ENCODE data around the gene FMC1. TPM values are rescaled to one million over a fixed set of nuclear protein-coding genes. Genes with fewer than 3 reads are reported as not detected.
A peak's percentile ranks its signal among the peaks of the same experiment; 100 is the strongest.

Gene FMC1
- polyA plus RNA-seq, 3 donors, result 10.3 to 39.4 (median 39.0) TPM

- Histone ChIP-seq H3K36me3 (replicated peaks in 1 of 2; ENCODE audit: control insufficient read depth in 1 of 2, insufficient read depth in 2 of 2, low read length in 2 of 2) (peaks cover 3 to 9% of the 10 kb centered on the region in 2 donors), H3K27ac (ENCODE audit: low read depth in 1 of 2, low read length in 2 of 2) (peak overlapping the region; percentile 94 to 100), H3K79me2 (ENCODE audit: insufficient read depth, low read length) (peaks cover 69% of the 10 kb centered on the region), H3K4me3 (replicated peaks in 1 of 3; ENCODE audit: low read depth in 2 of 3, low read length in 3 of 3) (peak overlapping the region; percentile 46 to 93 (median 92)), H3K9me3 (replicated peaks in 1 of 2; ENCODE audit: control insufficient read depth in 1 of 2, insufficient read depth in 1 of 2, low read length in 2 of 2) (no peaks in the 10 kb centered on the region), H3K27me3 (ENCODE audit: control insufficient read depth in 2 of 2, insufficient read depth in 2 of 2, low read length in 2 of 2) (no peaks in the 10 kb centered on the region), H2AFZ (ENCODE audit: insufficient read depth, low read depth, low read length, poor library complexity, severe bottlenecking) (peak overlapping the region; percentile 77), H4K20me1 (ENCODE audit: insufficient read depth, low read length) (peaks cover 27% of the 10 kb centered on the region), H3K9ac (ENCODE audit: insufficient read depth, low read length, poor library complexity, severe bottlenecking) (peak overlapping the region; percentile 93), H3K4me2 (replicated peaks; ENCODE audit: extremely low read depth, low read length, poor library complexity, severe bottlenecking) (peak overlapping the region; percentile 97), H3K4me1 (ENCODE audit: control insufficient read depth in 1 of 2, insufficient read depth in 2 of 2, low read length in 2 of 2) (peaks cover 29 to 56% of the 10 kb centered on the region in 2 donors)
- intact Hi-C loops (cut with micrococcal nuclease), result loop anchor here in 1 of 2 donors (1.0 kb wide), 1 partner anchor 18 kb away; no protein-coding TSS in a partner anchor
- H3K27me3 Mint-ChIP-seq (ENCODE audit: low read depth in 3 of 3), result no peaks in the 10 kb centered on the region
- H3K27ac Mint-ChIP-seq, result peak overlapping the region; percentile 95 to 99 (median 99)
- H3K9me3 Mint-ChIP-seq, result no peaks in the 10 kb centered on the region
- H3K4me1 Mint-ChIP-seq, result peaks cover 43% of the 10 kb centered on the region
- TF ChIP-seq CTCF (IDR thresholded peaks at IDR 0.05), result no peak
- H3K36me3 Mint-ChIP-seq, result peaks cover 4 to 5% of the 10 kb centered on the region in 2 donors
- peak overlapping the region; percentile 97 to 98 for H3K4me3 Mint-ChIP-seq
- WGBS (ENCODE audit: insufficient coverage), result under 1% methylated on average over 25 of the region's 39 CpGs
- peak in 1 of 3 donors; percentile 27 for DNase-seq
These were observed 17.6 kb downstream of the FMC1 start for GRCh38 chr7:139358541-139359365.

GRCh38 chr7:139359366-139360209 lies 18.5 kb downstream of the FMC1 start, which contains the start of gene LUC7L2:
Gene LUC7L2, plus strand, starts transcription at chr7:139359894. Its CDS starts 368 bp downstream, at chr7:139360262.
- H2AFZ ChIP-seq (ENCODE audit: insufficient read depth, low read depth, low read length, poor library complexity, severe bottlenecking), result peak within 1 kb of the TSS; percentile 81
- intact Hi-C loops (cut with micrococcal nuclease), result loop anchor here (1.0 to 10.0 kb wide), 3 partner anchors 19 to 1115 kb away; partner anchors contain the start of genes FMC1 (in 1 of the 2) and MKRN1 (in 1 of the 2)
- no peak for TF ChIP-seq CTCF (IDR thresholded peaks at IDR 0.05)
- peak within 1 kb of the TSS; percentile 94 to 100 for H3K27ac ChIP-seq (ENCODE audit: low read depth in 1 of 2, low read length in 2 of 2)
- H3K79me2 ChIP-seq (ENCODE audit: insufficient read depth, low read length), result peaks cover 73% of the 10 kb centered on the region
- Mint-ChIP-seq H3K36me3 (peaks cover 5 to 7% of the 10 kb centered on the region in 2 donors), H3K27me3 (ENCODE audit: low read depth in 3 of 3) (no peaks in the 10 kb centered on the region), H3K27ac (peak within 1 kb of the TSS; percentile 95 to 99 (median 99)), H3K9me3 (no peaks in the 10 kb centered on the region), H3K4me3 (peak within 1 kb of the TSS; percentile 97 to 98), H3K4me1 (peaks cover 40% of the 10 kb centered on the region)
- H3K27me3 ChIP-seq (ENCODE audit: control insufficient read depth in 2 of 2, insufficient read depth in 2 of 2, low read length in 2 of 2), result no peaks in the 10 kb centered on the region
- peak within 1 kb of the TSS; percentile 97 for H3K4me2 ChIP-seq (replicated peaks; ENCODE audit: extremely low read depth, low read length, poor library complexity, severe bottlenecking)
- peak; percentile 98 to 99 (median 99) for DNase-seq
- under 1% methylated on average over 96 of the region's 98 CpGs for WGBS (ENCODE audit: insufficient coverage)
- H3K4me1 ChIP-seq (ENCODE audit: control insufficient read depth in 1 of 2, insufficient read depth in 2 of 2, low read length in 2 of 2), result peaks cover 28 to 55% of the 10 kb centered on the region in 2 donors
- H3K36me3 ChIP-seq (replicated peaks in 1 of 2; ENCODE audit: control insufficient read depth in 1 of 2, insufficient read depth in 2 of 2, low read length in 2 of 2), result peaks cover 3 to 17% of the 10 kb centered on the region in 2 donors
- H3K9me3 ChIP-seq (replicated peaks in 1 of 2; ENCODE audit: control insufficient read depth in 1 of 2, insufficient read depth in 1 of 2, low read length in 2 of 2), result no peaks in the 10 kb centered on the region
- H3K4me3 ChIP-seq (replicated peaks in 1 of 3; ENCODE audit: low read depth in 2 of 3, low read length in 3 of 3), result peak within 1 kb of the TSS; percentile 46 to 93 (median 92)
- H3K9ac ChIP-seq (ENCODE audit: insufficient read depth, low read length, poor library complexity, severe bottlenecking), result peak within 1 kb of the TSS; percentile 93
- H4K20me1 ChIP-seq (ENCODE audit: insufficient read depth, low read length), result peaks cover 35% of the 10 kb centered on the region

All from CD14-positive monocyte (primary cell).